A673 (cell line): ENCODE data around the gene ATP2C1. TPM values are rescaled to one million over a fixed set of nuclear protein-coding genes. Genes with fewer than 3 reads are reported as not detected.
A peak's percentile ranks its signal among the peaks of the same experiment; 100 is the strongest.

Experiments
- BruUV-seq: library from RNA; stranded (reverse); fragments of 400-500 nt; replicated peaks from 2 replicates; lab custom pipeline; 2021; lab: Mats Ljungman, UMichigan
- CTCF ChIA-PET: fragments of 300-600 bp; sonication (Branson Sonifier 250); formaldehyde crosslinking; loops from one replicate; lab custom pipeline; 2022; ENCODE audit warnings: antibody characterized with exemption; lab: Charles Lee
- POLR2A ChIA-PET: fragments of 300-600 bp; sonication (Branson Sonifier 250); formaldehyde crosslinking; loops from one replicate; lab custom pipeline; 2022; ENCODE audit warnings: antibody characterized with exemption; ENCODE audit not compliant: low non-redundant PET; lab: Charles Lee
- DNase-seq: peaks from one replicate; pipeline ENCODE4 v3.0.0-alpha.2; 2015; ENCODE audit warnings: low spot score
- H3K27ac ChIP-seq: fragments of 200-600 bp; sonication (generic); 2 replicates; pipeline ENCODE4 v1.5.1; 2016; ENCODE audit warnings: mixed run types, low read depth, mild to moderate bottlenecking, mixed read lengths, antibody characterized with exemption, low read length; ENCODE audit not compliant: poor library complexity, severe bottlenecking
- H3K27me3 ChIP-seq: fragments of 200-600 bp; sonication (generic); replicated peaks from 2 replicates; pipeline ENCODE4 v1.6.1; 2017; ENCODE audit warnings: mixed run types, low read depth, mild to moderate bottlenecking, mixed read lengths, antibody characterized with exemption, low read length; ENCODE audit not compliant: insufficient read depth, poor library complexity
- H3K36me3 ChIP-seq: fragments of 200-600 bp; sonication (generic); 2 replicates; pipeline ENCODE4 v1.6.1; 2016; ENCODE audit warnings: mixed run types, mild to moderate bottlenecking, mixed read lengths, antibody characterized with exemption, low read length; ENCODE audit not compliant: insufficient read depth, poor library complexity, severe bottlenecking
- H3K4me1 ChIP-seq: fragments of 200-600 bp; sonication (generic); 2 replicates; pipeline ENCODE4 v1.6.1; 2017; ENCODE audit warnings: mixed run types, mild to moderate bottlenecking, mixed read lengths, antibody characterized with exemption, low read length; ENCODE audit not compliant: insufficient read depth, poor library complexity, severe bottlenecking
- H3K4me3 ChIP-seq: fragments of 200-600 bp; sonication (generic); 2 replicates; pipeline ENCODE4 v1.5.1; 2016; ENCODE audit warnings: low read depth, mixed run types, mild to moderate bottlenecking, mixed read lengths, low read length; ENCODE audit not compliant: poor library complexity, severe bottlenecking
- H3K9me3 ChIP-seq: fragments of 200-600 bp; sonication (generic); 2 replicates; pipeline ENCODE4 v1.6.1; 2016; ENCODE audit warnings: mixed run types, low read depth, mild to moderate bottlenecking, mixed read lengths, antibody characterized with exemption, low read length; ENCODE audit not compliant: poor library complexity, severe bottlenecking
- EZH2 ChIP-seq: fragments of 200-600 bp; sonication (generic); IDR thresholded peaks from 2 replicates; pipeline ENCODE4 v1.6.1; 2017; ENCODE audit warnings: borderline replicate concordance, low read depth, mild to moderate bottlenecking, mixed read lengths, antibody characterized with exemption, low read length; ENCODE audit not compliant: poor library complexity, severe bottlenecking
- intact Hi-C: fragments of 100-400 bp; cut with micrococcal nuclease; formaldehyde crosslinking; loops from one replicate; pipeline ENCODE4 v1.10.0; 2022; ENCODE audit not compliant: unreplicated experiment
- total RNA-seq: library from RNA; stranded (reverse); gene quantifications from 2 replicates; pipeline ENCODE4 v1.2.3, GENCODE V29; 2021
- TF ChIP-seq, protein P1 (sequence below): fragments of 300-800, 200-600 bp; sonication (generic); conservative IDR thresholded peaks from 2 replicates; pipeline ENCODE4 v1.5.1; 2017; ENCODE audit warnings: low read depth, mild to moderate bottlenecking, antibody characterized with exemption, low read length, moderate library complexity, mixed read lengths

ATP2C1 gene
- total RNA-seq, 1 experiment from 2014 or later = 75.9 TPM

DNA sequence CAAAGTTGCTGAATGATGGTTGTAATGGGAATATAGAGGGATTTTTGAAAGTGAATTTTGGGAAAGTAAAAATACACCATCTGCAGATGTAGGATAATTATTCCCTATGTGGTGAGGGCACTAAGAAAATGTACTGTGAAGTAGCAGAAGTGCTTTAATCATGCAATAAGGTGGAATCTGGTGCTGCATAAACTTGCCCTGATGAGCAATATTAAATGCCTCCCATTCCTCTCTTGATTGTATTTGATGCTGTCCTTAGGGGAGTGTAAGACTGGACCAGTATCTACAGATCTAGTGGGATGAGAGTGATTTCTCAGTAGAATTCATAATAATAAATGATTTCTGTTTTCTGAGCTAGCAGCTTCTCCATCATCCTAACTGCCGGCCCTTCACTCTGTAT is 47.7 kb upstream of the ATP2C1 start:
- no peak for DNase-seq
- Histone ChIP-seq H3K36me3 (no peaks in the 10 kb centered on the region), H3K4me1 (no peaks in the 10 kb centered on the region), H3K4me3 (no peak overlapping the region), H3K27me3 (no peaks in the 10 kb centered on the region), H3K27ac (no peak overlapping the region), H3K9me3 (no peaks in the 10 kb centered on the region)
- ChIA-PET CTCF (no interaction called here), POLR2A (no interaction called here)
- intact Hi-C loops = no loop called here
- TF ChIP-seq EZH2 = no peak
- TF ChIP-seq, protein P1, sequence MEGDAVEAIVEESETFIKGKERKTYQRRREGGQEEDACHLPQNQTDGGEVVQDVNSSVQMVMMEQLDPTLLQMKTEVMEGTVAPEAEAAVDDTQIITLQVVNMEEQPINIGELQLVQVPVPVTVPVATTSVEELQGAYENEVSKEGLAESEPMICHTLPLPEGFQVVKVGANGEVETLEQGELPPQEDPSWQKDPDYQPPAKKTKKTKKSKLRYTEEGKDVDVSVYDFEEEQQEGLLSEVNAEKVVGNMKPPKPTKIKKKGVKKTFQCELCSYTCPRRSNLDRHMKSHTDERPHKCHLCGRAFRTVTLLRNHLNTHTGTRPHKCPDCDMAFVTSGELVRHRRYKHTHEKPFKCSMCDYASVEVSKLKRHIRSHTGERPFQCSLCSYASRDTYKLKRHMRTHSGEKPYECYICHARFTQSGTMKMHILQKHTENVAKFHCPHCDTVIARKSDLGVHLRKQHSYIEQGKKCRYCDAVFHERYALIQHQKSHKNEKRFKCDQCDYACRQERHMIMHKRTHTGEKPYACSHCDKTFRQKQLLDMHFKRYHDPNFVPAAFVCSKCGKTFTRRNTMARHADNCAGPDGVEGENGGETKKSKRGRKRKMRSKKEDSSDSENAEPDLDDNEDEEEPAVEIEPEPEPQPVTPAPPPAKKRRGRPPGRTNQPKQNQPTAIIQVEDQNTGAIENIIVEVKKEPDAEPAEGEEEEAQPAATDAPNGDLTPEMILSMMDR = no peak
- BruUV-seq = no TSS peak

DNA sequence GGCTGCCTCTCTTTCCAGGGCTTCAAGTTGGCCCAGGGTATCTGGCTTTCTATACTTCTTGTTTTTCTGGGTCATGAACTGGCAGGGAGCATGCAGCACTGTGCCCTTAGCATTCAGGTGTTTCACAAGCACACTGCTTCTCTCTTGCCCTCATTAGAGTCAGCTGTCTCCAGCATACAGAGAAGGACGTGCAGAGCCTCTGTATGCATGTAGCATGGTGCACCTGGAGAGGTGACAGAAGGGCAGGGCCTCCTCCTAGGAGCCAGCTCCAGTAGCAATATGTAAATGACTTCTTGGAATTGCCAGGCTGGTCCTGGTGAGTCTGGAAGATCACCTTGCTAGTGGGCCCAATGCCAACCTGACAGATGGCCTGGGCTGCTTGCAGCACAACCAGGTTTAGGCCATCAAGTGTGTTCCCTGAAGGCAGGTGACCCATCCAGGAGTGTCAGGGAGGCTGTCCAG is 44.8 kb upstream of the ATP2C1 start:
- Histone ChIP-seq H3K9me3 (no peaks in the 10 kb centered on the region), H3K36me3 (no peaks in the 10 kb centered on the region), H3K27me3 (no peaks in the 10 kb centered on the region), H3K27ac (no peak overlapping the region), H3K4me3 (no peak overlapping the region), H3K4me1 (no peaks in the 10 kb centered on the region)
- ChIA-PET CTCF (no interaction called here), POLR2A (no interaction called here)
- intact Hi-C loops = no loop called here
- TF ChIP-seq, protein P1 = no peak
- no peak for TF ChIP-seq EZH2
- DNase-seq = no peak
- BruUV-seq = no TSS peak

DNA sequence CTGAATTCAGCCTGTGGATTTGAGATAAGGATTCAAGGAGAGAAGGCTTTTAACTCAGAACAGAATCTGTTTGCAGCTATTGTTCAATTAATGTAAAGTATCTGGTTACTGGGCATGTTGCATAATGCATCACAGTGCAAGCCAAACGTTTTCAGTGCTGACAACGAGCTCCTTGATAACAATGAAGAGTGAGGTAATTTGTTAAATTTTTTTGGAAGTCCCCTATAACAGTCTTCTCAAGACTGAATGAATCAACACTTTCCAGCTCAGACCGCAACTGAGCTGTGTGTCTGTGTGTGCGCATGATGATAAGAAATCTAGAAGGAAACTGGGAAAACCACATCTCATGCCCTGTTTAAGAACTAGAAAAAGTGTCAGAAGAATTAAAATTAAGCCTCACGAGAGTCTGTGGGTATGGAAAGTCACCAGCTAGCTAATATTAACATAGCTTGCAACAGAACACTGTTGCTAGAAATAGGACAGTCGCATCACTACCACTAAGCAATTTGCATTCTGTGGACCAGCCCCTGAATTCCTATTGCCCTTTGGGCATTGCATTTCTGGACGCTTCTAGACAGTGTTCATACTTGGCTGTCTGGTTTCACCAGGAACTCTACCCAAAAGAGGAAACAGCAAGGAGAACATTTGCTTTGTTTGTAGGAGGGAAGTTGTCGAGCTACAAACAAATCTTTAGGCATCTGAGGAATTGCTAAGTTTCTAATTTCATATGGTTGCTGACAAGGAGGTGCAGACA is 43.7 kb upstream of the ATP2C1 start:
- no peak for TF ChIP-seq EZH2
- TF ChIP-seq, protein P1 = no peak
- no TSS peak for BruUV-seq
- Histone ChIP-seq H3K27ac (no peak overlapping the region), H3K9me3 (no peaks in the 10 kb centered on the region), H3K36me3 (no peaks in the 10 kb centered on the region), H3K4me3 (no peak overlapping the region), H3K4me1 (no peaks in the 10 kb centered on the region), H3K27me3 (no peaks in the 10 kb centered on the region)
- ChIA-PET CTCF (no interaction called here), POLR2A (interaction anchor here (0.6 kb wide), 1 partner anchor 12 kb away, joined by 8 read pairs; no protein-coding TSS in a partner anchor)
- DNase-seq = peak; percentile 44
- intact Hi-C loops = no loop called here
